B cell (primary cell): ENCODE measurements around the gene LZTR1. TPM values are rescaled to one million over a fixed set of nuclear protein-coding genes. Genes with fewer than 3 reads are reported as not detected.

Source experiments
- ATAC-seq: fragments of 200-7000 bp; cut with Tn5 transposase; one replicate; pipeline ENCODE4 v1.10.0; 2021; ENCODE audit warnings: low read depth, mild to moderate bottlenecking, moderate number of reproducible peaks, moderate library complexity
- CTCF ChIA-PET: fragments of 350-600 bp; sonication (Branson Sonifier 250); formaldehyde crosslinking; loops from one replicate; lab custom pipeline; 2021; ENCODE audit warnings: antibody characterized with exemption, inconsistent platforms; lab: Charles Lee
- POLR2A ChIA-PET: fragments of 350-600 bp; sonication (Branson Sonifier 250); formaldehyde crosslinking; loops from one replicate; lab custom pipeline; 2021; ENCODE audit warnings: antibody characterized with exemption; lab: Charles Lee
- DNase-seq: peaks from one replicate; pipeline ENCODE4 v3.0.0; 2013
- H2AFZ ChIP-seq: 2 replicates; pipeline ENCODE4 v1.6.1; 2012; ENCODE audit warnings: mild to moderate bottlenecking, low read depth, low read length; ENCODE audit not compliant: insufficient read depth, poor library complexity, severe bottlenecking
- H3K27ac ChIP-seq, 2 donors: 1 replicate in 1 of 2; 2 replicates in 1 of 2; pipeline ENCODE4 v1.5.1; 2012 to 2013; ENCODE audit warnings: low read length in 2 of 2, mild to moderate bottlenecking in 2 of 2, moderate library complexity in 1 of 2
- H3K27me3 ChIP-seq, 4 experiments: fragments of 200-600 bp in 1 of 4; sonication (generic) in 1 of 4; replicated peaks in 1 of 4; 1 replicate in 2 of 4; 2 replicates in 2 of 4; pipeline versions ENCODE4 v1.6.1 to v1.7.0; 2013 to 2016; ENCODE audit warnings: low read length in 3 of 4, mild to moderate bottlenecking in 2 of 4, mixed read lengths in 1 of 4, moderate library complexity in 1 of 4; ENCODE audit not compliant: insufficient read depth in 4 of 4, control insufficient read depth in 3 of 4; ENCODE audit errors: control extremely low read depth in 1 of 4
- H3K36me3 ChIP-seq, 2 experiments: replicated peaks in 1 of 2; 1 replicate in 1 of 2; 2 replicates in 1 of 2; pipeline versions ENCODE4 v1.6.1 to v1.7.1; 2013; ENCODE audit warnings: low read length in 1 of 2; ENCODE audit not compliant: insufficient read depth in 2 of 2, control insufficient read depth in 1 of 2; ENCODE audit errors: control extremely low read depth in 1 of 2, extremely low read depth in 1 of 2
- H3K4me1 ChIP-seq, 2 donors: fragments of 200-600 bp in 1 of 2; sonication (generic) in 1 of 2; 1 replicate in 1 of 2; 2 replicates in 1 of 2; pipeline versions ENCODE4 v1.5.1 to v1.6.1; 2013 to 2017; ENCODE audit warnings: low read length in 2 of 2; ENCODE audit not compliant: control insufficient read depth in 2 of 2, insufficient read depth in 2 of 2
- H3K4me2 ChIP-seq: replicated peaks from 2 replicates; pipeline ENCODE3; 2012; ENCODE audit warnings: mild to moderate bottlenecking, low read depth, low read length; ENCODE audit not compliant: poor library complexity, severe bottlenecking
- H3K4me3 ChIP-seq, 5 experiments: fragments of 200-600 bp in 1 of 5; sonication (generic) in 1 of 5; 1 replicate in 3 of 5; 2 replicates in 2 of 5; pipeline versions ENCODE4 v1.5.1 to v1.7.0; 2011 to 2016; ENCODE audit warnings: low read length in 4 of 5, mild to moderate bottlenecking in 4 of 5, low read depth in 2 of 5, control low read depth in 1 of 5, moderate library complexity in 1 of 5; ENCODE audit not compliant: insufficient read depth in 1 of 5; ENCODE audit errors: control extremely low read depth in 1 of 5, extremely low read depth in 1 of 5
- H3K79me2 ChIP-seq: fragments of 200-600 bp; sonication (generic); one replicate; pipeline ENCODE4 v1.6.0; 2016; ENCODE audit warnings: low read length; ENCODE audit not compliant: control insufficient read depth, insufficient read depth
- H3K9ac ChIP-seq: fragments of 200-600 bp; sonication (generic); 2 replicates; pipeline ENCODE4 v1.6.1; 2017; ENCODE audit warnings: mild to moderate bottlenecking, low read length, moderate library complexity
- H3K9me3 ChIP-seq, 3 donors: one replicate each; pipeline versions ENCODE4 v1.6.1 to v1.7.1; 2013; ENCODE audit warnings: low read length in 2 of 3; ENCODE audit not compliant: control insufficient read depth in 2 of 3, insufficient read depth in 1 of 3; ENCODE audit errors: control extremely low read depth in 1 of 3
- H4K20me1 ChIP-seq: 2 replicates; pipeline ENCODE4 v1.6.0; 2012; ENCODE audit warnings: mild to moderate bottlenecking, low read length; ENCODE audit not compliant: insufficient read depth, control insufficient read depth, poor library complexity, severe bottlenecking
- H3K27ac Mint-ChIP-seq: one replicate; pipeline ENCODE4 v1.8.0; 2021; ENCODE audit warnings: mixed read lengths
- H3K27me3 Mint-ChIP-seq: one replicate; pipeline ENCODE4 v1.8.0; 2021; ENCODE audit warnings: mixed read lengths
- H3K4me1 Mint-ChIP-seq: one replicate; pipeline ENCODE4 v1.8.0; 2021; ENCODE audit warnings: mixed read lengths
- H3K4me3 Mint-ChIP-seq: one replicate; pipeline ENCODE4 v1.8.0; 2021; ENCODE audit warnings: mixed read lengths
- H3K9me3 Mint-ChIP-seq: one replicate; pipeline ENCODE4 v1.8.0; 2022; ENCODE audit warnings: mixed read lengths; ENCODE audit not compliant: insufficient read depth
- EZH2 ChIP-seq: IDR thresholded peaks from 2 replicates; pipeline ENCODE4 v1.6.1; 2012; ENCODE audit warnings: borderline replicate concordance, low read depth, mild to moderate bottlenecking, moderate library complexity, low read length; ENCODE audit not compliant: insufficient read depth, poor library complexity, severe bottlenecking
- WGBS: methylation state at CpG from one replicate; pipeline ENCODE4 v1.1.5; 2013; ENCODE audit warnings: missing lambda C conversion rate; ENCODE audit not compliant: insufficient coverage; 5-methylcytosine and 5-hydroxymethylcytosine counted together
- intact Hi-C: fragments of 100-400 bp; cut with micrococcal nuclease; formaldehyde crosslinking; loops from one replicate; pipeline ENCODE4 v1.10.0; 2022
- polyA plus RNA-seq: library from polyadenylated mRNA; depleted of rRNA; stranded (reverse); fragments of >200 nt; gene quantifications from 2 replicates; pipeline ENCODE4 v1.2.3, GENCODE V29; 2012
- total RNA-seq, 2 donors: library from RNA; stranded (reverse); fragments of 120-200 nt in 1 of 2; gene quantifications; 1 replicate in 1 of 2; 2 replicates in 1 of 2; pipeline versions ENCODE4 v1.2.3 to v1.2.4, GENCODE V29; 2013 to 2022
- TF ChIP-seq, protein P1 (sequence below): fragments of 200-600 bp; IDR thresholded peaks from one replicate; pipeline ENCODE4 v1.8.0; 2022; ENCODE audit warnings: antibody characterized with exemption, mild to moderate bottlenecking

LZTR1 gene
- total and polyA plus RNA-seq, 2 donors (not counting 1 experiment from before 2014, with no cell fraction given), result 75.7 to 94.8 TPM

DNA sequence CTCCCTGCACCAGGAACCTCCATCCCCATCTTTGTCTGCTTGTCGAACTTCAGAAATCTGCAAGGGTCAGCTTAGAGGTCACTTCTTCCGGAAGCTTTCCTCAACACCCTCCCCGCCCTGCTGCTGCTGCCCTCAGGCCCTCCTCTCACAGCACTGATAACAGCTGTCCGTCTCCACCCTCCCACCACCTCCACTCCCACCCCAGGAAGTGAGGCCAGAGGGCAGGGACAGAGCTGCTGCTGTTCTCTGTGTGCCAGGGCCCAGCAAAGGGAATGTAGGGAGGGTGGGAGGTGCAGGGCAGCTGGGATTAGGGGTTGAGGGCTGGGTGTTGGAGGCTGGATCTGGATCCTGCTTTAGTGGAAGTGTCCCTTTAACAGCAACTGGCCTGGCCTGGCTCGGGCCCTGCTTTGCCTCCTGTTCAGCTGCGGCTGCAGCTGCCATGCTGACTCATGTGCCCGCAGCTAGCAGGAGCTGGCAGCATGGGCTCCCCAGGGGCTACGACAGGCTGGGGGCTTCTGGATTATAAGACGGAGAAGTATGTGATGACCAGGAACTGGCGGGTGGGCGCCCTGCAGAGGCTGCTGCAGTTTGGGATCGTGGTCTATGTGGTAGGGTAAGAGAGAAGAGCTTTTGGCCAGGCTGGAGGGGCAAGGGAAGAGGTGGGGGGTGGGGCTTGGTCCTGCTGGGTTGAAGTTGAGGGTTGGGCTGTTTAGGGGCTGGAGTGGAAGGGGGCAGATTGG, 32.8 kb downstream of the LZTR1 start, which contains the start of gene P2RX6:
Gene P2RX6 (plus strand): TSS at position 440 of the 740 bp plus-strand sequence. CDS start 10 bp downstream, at position 450.
- intact Hi-C loops, result loop anchor here (1.0 to 5.0 kb wide), 4 partner anchors 13 to 313 kb away; partner anchors contain the start of genes LRRC74B, LZTR1 and THAP7
- peak within 1 kb of the TSS; percentile 71 for H2AFZ ChIP-seq
- H3K9me3 Mint-ChIP-seq, result no peaks in the 10 kb centered on the region
- H3K36me3 ChIP-seq, result no peaks in the 10 kb centered on the region
- peaks cover 24% of the 10 kb centered on the region for H3K4me1 Mint-ChIP-seq
- no peaks in the 10 kb centered on the region for H3K9me3 ChIP-seq
- H3K4me3 Mint-ChIP-seq, result peak within 1 kb of the TSS; percentile 94
- H3K4me1 ChIP-seq, result peaks cover 14 to 24% of the 10 kb centered on the region in 2 donors
- ChIA-PET POLR2A (interaction anchor here (2.0 kb wide), 1 partner anchor 12 kb away, joined by 6 read pairs; no protein-coding TSS in a partner anchor), CTCF (no interaction called here)
- no peak for TF ChIP-seq EZH2
- TF ChIP-seq, protein P1, sequence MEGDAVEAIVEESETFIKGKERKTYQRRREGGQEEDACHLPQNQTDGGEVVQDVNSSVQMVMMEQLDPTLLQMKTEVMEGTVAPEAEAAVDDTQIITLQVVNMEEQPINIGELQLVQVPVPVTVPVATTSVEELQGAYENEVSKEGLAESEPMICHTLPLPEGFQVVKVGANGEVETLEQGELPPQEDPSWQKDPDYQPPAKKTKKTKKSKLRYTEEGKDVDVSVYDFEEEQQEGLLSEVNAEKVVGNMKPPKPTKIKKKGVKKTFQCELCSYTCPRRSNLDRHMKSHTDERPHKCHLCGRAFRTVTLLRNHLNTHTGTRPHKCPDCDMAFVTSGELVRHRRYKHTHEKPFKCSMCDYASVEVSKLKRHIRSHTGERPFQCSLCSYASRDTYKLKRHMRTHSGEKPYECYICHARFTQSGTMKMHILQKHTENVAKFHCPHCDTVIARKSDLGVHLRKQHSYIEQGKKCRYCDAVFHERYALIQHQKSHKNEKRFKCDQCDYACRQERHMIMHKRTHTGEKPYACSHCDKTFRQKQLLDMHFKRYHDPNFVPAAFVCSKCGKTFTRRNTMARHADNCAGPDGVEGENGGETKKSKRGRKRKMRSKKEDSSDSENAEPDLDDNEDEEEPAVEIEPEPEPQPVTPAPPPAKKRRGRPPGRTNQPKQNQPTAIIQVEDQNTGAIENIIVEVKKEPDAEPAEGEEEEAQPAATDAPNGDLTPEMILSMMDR, result no peak
- no peaks in the 10 kb centered on the region for H3K27me3 Mint-ChIP-seq
- H3K27ac ChIP-seq, result peak within 1 kb of the TSS; percentile 73 to 74
- 41% methylated on average over 7 of the region's 12 CpGs for WGBS
- H4K20me1 ChIP-seq, result no peaks in the 10 kb centered on the region
- peak within 1 kb of the TSS; percentile 91 for H3K27ac Mint-ChIP-seq
- H3K9ac ChIP-seq, result peak within 1 kb of the TSS; percentile 62
- H3K79me2 ChIP-seq, result no peaks in the 10 kb centered on the region
- DNase-seq (no peak), ATAC-seq (no peak)
- H3K4me3 ChIP-seq, result peak within 1 kb of the TSS in 4 of 5 experiments; percentile 45 to 57 (median 52)
- H3K27me3 ChIP-seq, result no peaks in the 10 kb centered on the region
- H3K4me2 ChIP-seq, result peak within 1 kb of the TSS; percentile 79

DNA sequence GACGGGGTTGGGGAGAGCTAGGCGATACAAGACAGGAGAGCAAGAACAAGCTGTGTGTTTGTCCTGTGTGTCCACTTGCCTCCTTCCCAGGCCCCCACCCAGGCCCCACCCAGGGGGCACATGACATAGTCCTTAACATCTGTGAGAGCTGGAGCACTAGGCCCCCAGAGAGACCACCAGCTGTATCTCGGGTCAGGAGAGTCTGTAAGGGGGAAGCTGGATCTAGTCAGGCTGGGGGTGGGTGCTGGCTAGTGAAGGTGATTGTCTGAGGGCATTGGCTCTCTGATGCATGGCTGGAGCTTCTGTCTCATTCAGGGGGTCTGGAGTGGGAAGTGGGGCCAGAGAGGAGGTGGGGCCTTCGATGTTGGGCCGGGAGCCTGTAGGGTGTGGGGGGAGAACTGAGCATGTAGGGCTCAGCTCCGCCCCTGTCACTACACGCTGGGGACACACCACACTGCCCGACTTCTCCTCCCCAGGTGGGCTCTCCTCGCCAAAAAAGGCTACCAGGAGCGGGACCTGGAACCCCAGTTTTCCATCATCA, 33.4 kb downstream of the LZTR1 start:
- ChIA-PET POLR2A (no interaction called here), CTCF (no interaction called here)
- H3K9me3 ChIP-seq, result no peaks in the 10 kb centered on the region
- peaks cover 0 to 2% (median 0%) of the 10 kb centered on the region in 4 experiments for H3K27me3 ChIP-seq
- no peak overlapping the region for H3K9ac ChIP-seq
- no peaks in the 10 kb centered on the region for H3K79me2 ChIP-seq
- no peak for TF ChIP-seq EZH2
- TF ChIP-seq, protein P1, result no peak
- Mint-ChIP-seq H3K27ac (no peak overlapping the region), H3K4me3 (peak overlapping the region; percentile 94), H3K27me3 (no peaks in the 10 kb centered on the region), H3K4me1 (peaks cover 24% of the 10 kb centered on the region), H3K9me3 (no peaks in the 10 kb centered on the region)
- H3K36me3 ChIP-seq, result no peaks in the 10 kb centered on the region
- ATAC-seq, result no peak
- no peak overlapping the region for H3K4me3 ChIP-seq
- intact Hi-C loops, result no loop called here
- no peak overlapping the region for H3K27ac ChIP-seq
- no peak overlapping the region for H2AFZ ChIP-seq
- no peak overlapping the region for H3K4me2 ChIP-seq
- H3K4me1 ChIP-seq, result peaks cover 14 to 24% of the 10 kb centered on the region in 2 donors
- DNase-seq, result no peak
- 83% methylated on average over 7 of the region's 10 CpGs for WGBS
- H4K20me1 ChIP-seq, result no peaks in the 10 kb centered on the region
